Measurements from ENCODE around the gene PPM1E.
"Not testable (repeated sequence)": the region's sequence is repeated elsewhere in the genome, so short reads cannot be mapped to it uniquely, and the experiment has no call there.

PPM1E gene

DNA sequence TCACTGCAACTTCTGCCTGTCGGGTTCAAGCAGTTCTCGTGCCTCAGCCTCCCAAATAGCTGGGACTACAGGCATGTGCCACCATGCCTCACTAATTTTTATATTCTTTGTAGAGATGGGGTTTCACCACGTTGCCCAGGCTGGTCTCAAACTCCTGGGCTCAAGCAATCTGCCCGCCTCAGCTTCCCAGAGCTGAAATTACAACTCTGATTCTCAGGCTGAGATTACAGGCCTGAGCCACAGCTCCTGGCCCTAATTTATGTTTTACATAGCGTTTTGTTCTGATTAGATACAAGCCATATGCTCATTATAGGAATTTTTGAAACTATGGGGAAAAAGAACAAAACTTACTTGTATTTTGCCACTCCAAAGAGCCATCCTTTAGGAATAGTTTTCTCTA is 22.8 kb downstream of the PPM1E start:
- not testable (repeated sequence) for DNase-seq (ENCODE audit: low read depth in 2 of 3, low spot score in 2 of 3)

DNA sequence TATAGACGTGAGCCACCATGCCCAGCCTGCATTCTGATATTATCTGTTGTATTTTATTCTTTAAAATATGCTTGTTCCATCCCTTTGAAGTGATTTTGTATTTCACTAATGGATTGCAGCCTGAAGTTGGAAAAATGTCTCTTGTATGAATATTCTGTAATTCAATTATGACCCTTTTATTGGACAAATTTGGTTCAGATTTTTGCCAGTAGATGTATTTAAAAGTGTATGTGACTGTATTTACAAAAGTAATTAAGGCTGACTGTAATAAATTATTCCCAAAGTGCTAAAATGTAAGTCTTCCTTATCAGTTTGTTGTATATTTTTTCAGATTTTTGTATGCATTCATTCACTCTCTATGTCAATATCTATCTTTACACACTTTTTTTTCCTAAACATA is 23.8 kb downstream of the PPM1E start:
- DNase-seq (ENCODE audit: low read depth in 2 of 3, low spot score in 2 of 3), result no peak

DNA sequence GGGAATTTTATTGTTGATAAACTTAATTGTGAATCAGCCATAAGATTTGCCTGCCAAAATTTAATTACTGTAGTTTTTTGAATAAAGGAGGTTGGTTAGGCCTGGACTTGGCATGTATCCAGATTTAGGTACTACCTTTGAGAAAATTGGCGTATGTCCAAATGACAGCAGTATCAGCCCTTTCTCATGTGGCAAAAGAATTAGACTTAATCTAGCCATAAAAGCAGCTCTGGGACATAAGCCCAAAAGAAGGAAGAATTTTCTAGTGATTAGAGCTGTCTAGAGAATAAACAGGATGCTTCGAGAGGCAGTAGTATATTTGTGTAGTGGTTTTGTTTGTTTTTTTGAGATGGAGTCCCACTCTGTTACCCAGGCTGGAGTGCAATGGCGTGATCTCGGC is 27.7 kb downstream of the PPM1E start:
- DNase-seq (ENCODE audit: low read depth in 2 of 3, low spot score in 2 of 3), result no peak

DNA sequence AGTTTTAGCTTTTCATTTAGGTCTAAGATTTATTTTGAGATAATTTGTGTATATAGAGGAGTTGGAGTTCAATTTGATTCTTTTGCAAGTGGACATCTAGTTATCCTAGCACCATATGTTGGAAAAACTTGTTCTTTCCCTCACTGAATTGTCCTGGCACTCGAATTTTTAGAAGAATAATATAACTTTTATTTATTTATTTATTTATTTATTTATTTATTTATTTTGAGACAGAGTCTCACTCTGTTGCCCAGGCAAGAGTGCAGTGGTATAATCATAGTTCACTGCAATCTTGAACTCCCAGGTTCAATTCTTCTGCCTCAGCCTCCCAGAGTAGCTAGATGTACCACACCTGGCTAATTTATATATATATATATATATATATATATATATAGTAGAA is 29.4 kb downstream of the PPM1E start:
- DNase-seq (ENCODE audit: low read depth in 2 of 3, low spot score in 2 of 3), result no peak

DNA sequence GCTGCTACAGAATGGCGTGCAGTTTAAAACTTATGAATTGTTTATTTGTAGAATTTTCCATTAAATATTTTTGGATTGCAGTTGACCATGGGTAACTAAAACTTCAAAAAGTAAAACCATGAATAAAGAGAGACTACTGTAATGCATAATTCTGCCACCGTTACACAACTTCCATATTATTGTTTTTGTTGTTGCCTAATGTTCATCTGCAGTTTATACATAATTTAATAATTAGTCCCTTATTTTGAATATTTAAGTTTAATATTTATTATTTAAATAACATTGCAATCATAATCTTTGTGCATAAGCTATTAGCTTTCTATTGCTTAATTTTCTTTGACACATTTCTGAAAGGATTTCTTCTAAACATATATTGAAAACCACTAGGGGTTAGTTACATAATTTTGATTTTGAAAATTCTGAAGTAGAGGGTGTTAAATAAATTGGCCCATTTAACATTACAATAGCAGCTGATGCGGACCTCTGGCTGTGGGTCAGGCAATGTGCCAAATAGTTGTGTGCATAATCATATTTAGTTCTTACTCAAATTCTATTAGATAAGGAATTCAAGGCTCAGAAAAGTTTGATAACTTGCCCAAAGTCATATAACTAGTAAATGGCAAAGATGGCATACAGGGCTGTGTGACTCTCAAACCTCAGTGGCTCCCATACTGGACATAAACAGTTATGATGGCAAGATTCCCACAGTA is 31.1 kb downstream of the PPM1E start:
- no peak for DNase-seq (ENCODE audit: low read depth in 2 of 3, low spot score in 2 of 3)

DNA sequence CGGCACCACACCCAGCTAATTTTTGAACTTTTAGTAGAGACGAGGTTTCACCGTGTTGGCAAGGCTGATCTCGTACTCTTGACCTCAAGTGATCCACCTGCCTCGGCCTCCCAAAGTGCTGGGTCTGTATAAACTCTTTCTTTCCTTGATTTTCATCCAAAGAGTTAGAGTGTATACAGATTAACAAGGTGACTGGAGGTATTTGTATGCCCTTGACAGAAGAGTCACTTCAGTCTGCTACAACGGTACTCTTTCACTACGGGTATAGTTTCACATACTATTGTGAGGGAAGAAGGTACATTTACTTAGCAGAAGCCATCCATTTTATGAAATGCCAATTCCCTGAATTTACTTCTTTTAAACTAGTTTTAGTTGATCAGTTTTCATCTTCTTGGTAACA is 32.5 kb downstream of the PPM1E start:
- DNase-seq (ENCODE audit: low read depth in 2 of 3, low spot score in 2 of 3), result no peak

DNA sequence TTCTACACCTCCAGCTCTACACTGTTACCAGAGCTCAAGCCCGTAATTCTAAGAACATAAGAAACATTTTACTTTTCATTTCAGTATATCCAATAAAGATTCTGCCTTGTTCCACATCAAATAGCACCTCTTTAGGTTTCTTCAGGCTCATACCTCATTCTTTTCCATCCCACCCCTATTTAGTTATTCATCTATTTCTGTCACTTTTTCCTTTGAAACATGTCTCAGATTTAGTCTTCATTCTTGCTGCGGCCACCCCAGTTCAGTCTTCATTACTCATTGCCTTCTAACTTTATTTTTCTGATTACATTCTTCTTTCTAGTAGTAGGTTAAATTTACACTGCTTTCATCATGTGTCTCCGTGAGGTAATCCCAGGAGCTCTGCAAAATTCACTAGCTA is 33.5 kb downstream of the PPM1E start:
- DNase-seq (ENCODE audit: low read depth in 2 of 3, low spot score in 2 of 3), result no peak

DNA sequence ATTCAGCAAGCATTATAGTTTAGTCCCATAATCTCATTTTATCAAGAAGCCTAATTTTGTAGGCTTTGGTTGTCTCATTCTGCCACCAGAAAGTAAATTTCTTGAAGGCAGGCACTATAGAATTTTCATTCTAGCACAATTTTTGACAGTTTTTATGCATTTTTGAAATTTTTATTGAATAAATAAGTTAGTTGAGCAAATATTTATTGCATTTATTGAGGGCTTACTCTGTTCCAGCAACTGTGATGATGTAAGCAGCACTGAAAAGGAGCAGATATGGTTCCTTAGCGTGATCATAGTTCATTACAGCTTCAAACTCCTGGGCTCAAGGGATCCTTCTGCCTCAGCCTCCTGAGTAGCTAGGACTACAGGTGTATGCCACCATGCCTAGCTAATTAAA is 34.2 kb downstream of the PPM1E start:
- no peak for DNase-seq (ENCODE audit: low read depth in 2 of 3, low spot score in 2 of 3)

DNA sequence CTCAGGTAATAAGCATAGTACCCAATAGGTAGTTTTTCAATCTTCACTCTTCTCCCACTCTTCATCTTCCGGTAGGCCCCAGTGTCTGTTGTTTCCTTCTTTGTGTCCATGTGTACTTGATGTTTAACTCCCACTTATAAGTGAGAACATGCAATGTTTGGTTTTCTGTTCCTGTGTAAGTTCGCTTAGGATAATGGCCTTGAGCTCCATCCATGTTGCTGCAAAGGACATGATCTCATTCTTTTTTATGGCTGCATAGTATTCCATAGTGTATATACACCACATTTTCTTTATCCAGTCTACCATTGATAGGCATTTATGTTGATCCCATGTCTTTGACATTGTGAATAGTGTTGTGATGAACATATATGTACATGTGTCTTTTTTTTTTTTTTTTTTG is 38.9 kb downstream of the PPM1E start:
- not testable (repeated sequence) for DNase-seq (ENCODE audit: low read depth in 2 of 3, low spot score in 2 of 3)

DNA sequence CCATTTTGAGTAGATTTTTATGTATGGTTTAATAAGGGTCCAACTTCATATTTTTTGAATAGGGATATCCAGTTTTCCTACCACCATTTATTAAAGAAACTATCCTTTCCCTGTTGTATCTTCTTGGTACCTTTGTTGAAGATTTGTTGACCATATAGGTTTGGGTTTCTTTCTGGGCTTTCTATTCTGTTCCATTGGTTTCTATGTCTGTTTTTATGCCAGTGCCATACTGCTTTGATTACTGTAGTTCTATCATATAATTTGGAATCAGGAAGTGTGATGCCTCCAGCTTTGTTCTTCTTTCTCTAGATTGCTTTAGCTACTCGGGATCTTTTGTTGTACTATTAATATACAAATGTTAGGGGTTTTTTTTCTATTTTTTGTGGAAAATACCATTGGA is 46.5 kb downstream of the PPM1E start:
- DNase-seq (ENCODE audit: low read depth in 2 of 3, low spot score in 2 of 3), result no peak

DNA sequence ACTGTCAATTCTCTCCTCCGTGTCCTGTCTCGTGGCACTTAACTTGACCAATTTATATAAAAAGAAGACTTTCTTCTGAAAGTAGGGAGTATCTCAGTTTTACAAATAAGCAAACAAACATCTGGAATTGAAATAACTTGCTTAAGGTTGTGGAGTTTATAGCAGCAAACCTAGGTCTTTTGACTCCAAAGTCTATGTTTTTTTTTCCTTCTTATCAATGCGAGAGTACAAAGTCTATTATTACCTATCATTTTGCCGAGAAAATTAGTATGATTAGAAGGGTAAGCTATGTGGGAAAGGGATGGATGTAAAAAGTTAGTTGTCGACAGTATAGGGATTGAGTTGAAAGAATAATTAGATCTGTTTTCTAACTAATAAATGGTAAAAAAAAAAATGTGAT is 50.4 kb downstream of the PPM1E start:
- no peak for DNase-seq (ENCODE audit: low read depth in 2 of 3, low spot score in 2 of 3)

DNA sequence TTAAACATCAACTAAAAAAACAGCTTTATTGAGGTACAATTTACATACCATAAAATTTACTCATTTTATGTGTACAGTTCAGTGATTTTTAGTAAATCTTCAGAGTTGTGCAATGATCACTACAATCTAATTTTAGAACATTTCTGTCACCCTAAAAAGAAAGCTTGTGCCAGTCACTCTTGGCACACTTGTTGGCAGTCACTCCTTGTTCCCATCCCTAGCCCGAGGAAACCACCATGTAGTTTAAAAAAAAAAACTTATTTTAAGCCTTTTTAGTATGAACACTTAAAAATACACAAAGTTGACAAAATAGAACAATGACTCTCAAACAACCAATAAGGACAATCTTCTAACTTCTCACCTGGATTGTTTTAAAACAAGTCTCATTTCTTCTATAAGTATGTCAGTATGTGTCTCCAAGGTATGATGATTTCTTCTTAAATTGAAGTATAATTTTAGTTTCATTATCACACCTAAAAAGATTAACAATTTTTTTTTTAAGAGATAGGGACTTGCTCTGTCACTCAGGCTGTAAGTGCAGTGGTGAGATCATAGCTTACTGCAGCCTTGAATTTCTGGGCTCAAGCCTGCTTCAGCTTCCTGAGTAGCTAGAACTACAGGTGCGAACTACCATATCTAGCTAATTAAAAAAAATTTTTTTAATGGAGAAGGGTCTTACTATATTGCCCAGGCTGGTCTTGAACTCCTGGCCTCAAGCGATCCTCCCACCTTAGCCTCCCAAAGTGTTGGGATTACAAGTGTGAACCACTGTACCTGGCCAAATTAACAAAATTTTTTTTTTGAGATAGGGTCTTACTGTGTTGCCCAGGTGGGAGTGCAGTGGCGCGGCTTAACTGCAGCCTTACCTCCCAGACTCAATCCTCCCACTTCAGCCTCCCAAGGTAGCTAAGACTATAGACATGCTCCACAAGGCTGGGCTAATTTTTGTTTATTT is 53.2 kb downstream of the PPM1E start:
- DNase-seq (ENCODE audit: low read depth in 2 of 3, low spot score in 2 of 3), result no peak

DNA sequence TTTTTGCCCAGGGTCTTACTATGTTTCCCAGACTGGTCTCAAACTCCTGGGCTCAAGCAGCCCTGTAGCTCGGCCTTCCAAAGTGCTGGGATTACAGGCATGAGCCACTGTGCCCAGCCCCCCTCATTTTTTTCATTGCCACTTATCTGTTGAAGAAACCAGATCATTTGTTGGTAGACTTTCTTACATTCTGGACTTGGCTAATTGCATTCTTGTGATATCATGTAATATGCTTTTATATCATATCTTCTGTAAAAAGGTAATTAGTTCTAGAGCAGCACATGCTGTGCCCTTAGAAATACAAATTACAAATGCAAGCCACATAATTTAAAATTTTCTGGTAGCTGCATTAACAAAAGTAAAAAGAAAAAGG is 53.9 kb downstream of the PPM1E start:
- DNase-seq (ENCODE audit: low read depth in 2 of 3, low spot score in 2 of 3), result no peak

DNA sequence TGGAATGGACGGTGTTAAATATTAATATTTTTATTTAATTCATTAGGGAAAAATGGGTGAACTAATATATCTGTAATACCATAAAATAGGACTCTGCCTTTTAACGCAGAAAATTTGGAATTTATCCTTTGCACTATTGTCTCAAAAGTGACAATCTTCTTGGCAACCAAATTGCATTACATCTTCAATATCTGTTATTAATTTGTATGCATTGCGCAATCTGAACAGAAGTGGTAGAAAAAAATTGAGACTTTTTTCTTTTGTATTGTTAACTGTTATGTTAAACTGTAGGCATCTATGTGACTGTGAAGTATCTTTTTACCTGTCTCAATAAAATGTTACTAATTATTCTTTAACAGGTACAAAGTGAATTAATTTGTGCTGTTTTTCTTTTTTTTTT is 55.6 kb downstream of the PPM1E start:
- no peak for DNase-seq (ENCODE audit: low read depth in 2 of 3, low spot score in 2 of 3)

DNA sequence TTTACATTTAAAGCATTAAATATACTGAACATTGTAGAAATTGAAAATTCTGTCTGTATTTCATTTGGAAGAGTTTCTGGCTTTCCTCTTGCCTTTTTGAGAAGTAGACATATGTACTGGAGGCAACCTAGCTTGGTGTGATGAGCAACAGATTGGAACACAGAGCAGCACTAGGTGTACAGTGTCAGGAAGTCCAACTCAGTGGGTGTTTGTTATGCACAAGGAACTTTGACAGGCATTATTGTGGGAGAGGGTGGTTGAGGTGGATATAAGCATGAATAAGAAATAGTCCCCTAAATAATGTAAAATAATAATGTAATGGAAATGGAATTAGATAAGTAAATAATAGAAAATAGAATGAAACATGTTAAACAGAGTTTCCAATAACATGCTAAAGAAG is 58.1 kb downstream of the PPM1E start:
- no peak for DNase-seq (ENCODE audit: low read depth in 2 of 3, low spot score in 2 of 3)

DNA sequence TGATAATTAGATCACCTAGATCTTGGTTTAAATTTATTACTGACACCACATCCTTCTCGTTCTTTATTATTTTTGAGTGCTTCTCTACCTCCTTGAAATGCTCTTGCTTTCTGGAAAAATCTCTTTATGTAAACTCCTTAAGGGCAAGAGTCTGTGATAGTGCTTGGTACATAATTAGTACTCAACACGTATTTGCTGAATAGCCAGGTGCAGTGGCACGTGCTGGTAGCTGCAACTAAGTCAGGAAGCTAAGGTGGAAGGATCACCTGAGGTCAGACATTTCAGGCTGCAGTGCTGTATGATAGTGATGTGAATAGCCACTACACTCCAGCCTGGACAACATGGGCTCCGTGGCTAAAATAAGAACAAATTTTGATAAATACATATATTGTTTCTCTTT is 63.0 kb downstream of the PPM1E start:
- DNase-seq (ENCODE audit: low read depth in 2 of 3, low spot score in 2 of 3), result no peak

DNA sequence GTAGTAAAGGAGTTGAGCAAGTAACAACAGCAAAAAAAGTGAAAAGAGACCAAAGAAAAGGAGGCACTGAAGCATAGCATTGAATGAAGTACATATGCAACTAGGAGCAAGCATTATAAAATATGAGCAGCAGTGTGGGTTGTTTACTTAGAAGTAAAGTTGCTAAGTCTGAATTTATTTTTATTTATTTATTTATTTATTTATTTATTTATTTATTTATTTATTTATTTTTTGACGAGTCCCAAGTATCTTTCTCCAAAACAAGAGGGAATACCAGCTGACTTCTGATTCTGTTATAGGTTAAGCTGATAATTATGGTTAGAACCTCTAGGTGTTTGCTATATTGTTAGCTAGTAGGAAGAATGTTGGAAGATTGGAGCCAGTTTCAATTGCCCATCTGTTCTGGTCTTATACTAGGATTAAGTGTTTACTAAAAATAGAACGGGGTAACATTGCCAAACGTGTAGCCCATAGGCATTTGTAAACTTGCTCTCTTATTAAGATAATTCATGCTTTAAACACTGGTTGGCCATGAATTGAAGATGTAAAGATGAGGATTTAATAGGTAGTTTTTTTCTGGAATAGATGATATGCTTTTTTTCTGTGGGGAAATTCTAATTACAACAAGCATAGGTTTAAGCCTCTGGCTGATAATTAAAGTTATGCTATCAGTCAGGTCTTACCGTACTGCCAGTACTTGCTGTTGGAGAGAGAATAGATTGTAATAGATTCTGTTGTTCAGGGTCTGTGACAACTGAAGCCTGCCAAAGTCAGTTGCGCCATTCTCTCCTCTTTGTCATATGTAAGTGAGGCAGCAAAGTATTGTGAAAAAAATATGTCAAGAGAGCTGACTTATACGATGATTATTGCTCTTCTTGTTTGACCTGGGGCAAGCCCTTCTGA is 66.7 kb downstream of the PPM1E start:
- DNase-seq (ENCODE audit: low read depth in 2 of 3, low spot score in 2 of 3), result no peak

DNA sequence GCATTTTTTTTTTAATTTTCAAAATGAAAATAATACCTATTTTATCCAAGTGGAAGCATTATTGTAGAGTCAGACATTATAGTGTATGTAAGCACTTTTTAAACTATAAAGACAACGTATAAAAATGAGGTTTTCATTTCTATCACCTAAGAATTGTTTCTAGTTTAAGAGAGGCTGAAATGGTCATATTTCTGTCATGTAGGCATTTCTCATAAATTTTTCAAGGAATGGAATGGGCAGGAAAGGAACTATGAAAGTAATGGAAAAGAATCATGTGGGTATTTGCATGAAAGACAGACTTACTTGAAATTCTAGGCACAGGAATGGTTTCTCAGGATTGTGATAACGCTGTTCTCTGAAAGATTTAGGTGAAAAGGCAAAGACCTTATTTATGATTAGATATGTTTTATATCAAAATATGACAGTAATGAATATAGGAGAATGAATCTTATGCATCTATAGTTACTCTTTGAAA is 67.4 kb downstream of the PPM1E start:
- DNase-seq (ENCODE audit: low read depth in 2 of 3, low spot score in 2 of 3), result no peak

DNA sequence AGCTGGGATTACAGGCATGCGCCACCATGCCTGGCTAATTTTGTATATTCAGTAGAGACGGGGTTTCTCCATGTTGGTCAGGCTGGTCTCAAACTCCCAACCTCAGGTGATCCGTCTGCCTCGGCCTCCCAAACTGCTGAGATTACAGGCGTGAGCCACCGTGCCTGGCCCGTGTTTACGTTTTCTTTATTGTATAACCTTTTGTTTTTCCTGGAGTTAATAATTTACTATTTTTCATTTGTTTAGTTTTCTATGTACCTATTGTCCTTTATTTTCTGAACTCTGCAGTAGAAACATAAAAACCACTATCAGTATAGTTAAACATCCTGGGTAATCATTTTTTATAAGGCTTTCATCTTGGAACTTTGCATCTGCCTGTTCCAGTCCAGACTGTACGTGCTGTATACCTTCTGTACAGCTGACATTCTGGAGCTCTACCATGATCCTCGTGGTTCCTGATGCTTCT is 73.6 kb downstream of the PPM1E start:
- no peak for DNase-seq (ENCODE audit: low read depth in 2 of 3, low spot score in 2 of 3)

DNA sequence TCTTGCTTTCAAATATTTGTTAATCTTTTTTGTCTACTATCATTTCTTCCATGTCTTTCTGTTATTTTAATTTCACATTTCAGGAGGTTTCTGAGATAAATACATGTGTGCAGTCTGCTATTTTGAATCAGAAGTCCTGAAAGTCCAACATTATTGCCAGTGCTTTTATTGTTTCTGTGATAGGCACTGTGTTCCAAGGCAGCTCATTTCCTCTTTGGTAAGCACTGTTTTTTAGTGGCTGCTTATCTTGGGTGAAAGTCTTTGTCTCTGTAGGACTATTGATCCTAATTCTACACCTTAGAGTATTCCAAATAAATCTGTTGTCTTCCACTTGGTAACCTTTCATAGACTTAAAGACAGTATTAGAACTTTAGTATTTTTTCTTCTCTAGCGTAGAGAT is 76.1 kb downstream of the PPM1E start:
- no peak for DNase-seq (ENCODE audit: low read depth in 2 of 3, low spot score in 2 of 3)

DNA sequence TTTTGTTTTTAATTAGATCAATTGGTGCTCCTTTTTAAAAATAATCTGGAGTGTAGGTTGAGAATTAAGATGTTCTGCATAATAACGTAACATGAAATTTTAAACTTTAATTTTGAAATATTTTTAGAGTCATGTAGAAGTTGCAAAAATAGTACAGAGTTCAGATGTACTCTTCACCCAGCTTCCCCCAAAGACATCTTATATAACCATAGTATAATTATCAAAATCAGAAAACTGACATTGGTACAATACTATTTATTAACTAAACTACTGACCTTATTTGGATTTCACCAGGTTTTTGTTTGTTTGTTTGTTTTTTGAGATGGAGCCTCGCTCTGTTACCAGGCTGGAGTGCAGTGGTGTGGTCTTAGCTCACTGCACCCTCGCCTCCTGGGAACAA is 76.9 kb downstream of the PPM1E start:
- no peak for DNase-seq (ENCODE audit: low read depth in 2 of 3, low spot score in 2 of 3)

Data from activated CD8-positive, alpha-beta memory T cell treated with anti-CD3 and anti-CD28 coated beads for 48 hours (primary cell).